Limb (tissue), 2 donors: ENCODE results near the gene ITFG1.
"Not testable (repeated sequence)": the region's sequence is repeated elsewhere in the genome, so short reads cannot be mapped to it uniquely, and the experiment has no call there.

ENCODE experiments used
- DNase-seq, 2 donors: peaks; one replicate each; pipeline ENCODE4 v3.0.0-alpha.2; 2016; ENCODE audit errors: extremely low spot score in 2 of 2

The ITFG1 gene

DNA sequence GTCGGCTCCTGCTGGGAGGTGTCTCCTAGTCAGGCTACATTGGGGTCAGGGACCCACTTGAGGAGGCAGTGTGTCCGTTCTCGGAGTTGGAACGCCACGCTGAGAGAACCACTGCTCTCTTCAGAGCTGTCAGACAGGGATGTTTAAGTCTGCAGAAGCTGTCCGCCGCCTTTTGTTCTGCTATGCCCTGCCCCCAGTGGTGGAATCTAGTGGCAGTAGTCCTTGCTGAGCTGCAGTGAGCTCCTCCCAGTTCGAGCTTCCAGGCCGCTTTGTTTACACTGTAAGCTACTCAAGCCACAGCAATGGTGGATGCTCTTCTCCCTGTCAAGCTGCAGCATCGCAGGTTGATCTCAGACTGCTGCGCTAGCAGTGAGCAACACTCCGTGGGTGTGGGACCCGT lies 36.0 kb downstream of the ITFG1 start:
- DNase-seq = no peak

DNA sequence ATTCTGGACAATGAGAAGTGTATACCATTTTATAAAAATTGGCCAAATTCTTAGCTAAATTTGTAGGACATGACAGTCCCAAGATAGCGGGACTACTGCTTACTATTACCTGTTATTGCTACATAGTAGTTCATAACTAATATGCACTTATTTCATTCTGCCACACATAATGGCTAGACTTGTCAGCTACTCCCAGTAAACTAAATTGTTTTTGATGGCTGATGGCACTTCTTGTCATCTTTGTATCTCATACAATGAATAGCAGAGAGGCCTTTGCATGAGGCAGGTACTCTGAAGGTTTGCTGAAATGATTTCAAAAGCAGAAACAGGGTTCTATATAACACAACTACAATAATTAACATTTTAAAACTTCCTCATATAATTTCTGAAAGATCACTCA lies 44.0 kb downstream of the ITFG1 start:
- no peak for DNase-seq

DNA sequence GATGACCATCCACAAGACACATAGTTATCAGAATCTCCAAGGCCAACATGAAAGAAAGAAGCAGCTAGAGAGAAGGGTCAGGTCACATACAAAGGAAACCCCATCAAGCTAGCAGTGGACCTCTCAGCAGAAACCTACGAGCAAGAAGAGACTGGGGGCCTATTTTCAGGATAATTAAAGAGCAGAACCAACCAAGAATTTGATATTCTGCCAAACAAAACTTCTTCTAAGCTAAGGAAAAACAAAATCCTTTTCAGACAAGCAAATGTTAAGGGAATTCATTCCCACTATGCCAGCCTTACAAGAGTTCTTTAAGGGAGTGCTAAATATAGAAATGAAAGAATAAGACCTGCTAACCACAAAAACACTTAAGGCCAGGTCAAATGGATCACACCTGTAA lies 47.8 kb downstream of the ITFG1 start:
- DNase-seq = no peak

DNA sequence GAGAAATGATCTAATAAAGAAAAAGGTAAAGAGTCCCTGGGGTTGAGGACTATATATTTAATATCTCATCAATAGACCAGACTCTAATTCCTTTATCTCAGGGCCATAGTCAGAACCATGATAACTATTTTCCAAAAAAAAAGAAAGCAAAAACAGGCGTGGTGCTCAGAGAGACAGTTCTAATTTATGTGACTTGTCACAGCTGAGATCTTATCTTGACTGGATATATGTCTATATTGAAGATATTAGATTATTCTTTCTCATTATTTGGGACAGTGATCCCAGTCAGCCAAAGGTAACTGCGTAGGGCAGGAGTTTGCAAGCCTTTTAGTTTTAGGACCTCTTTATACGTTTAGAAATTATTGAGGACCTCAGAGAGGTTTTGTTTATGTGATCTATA lies 52.4 kb downstream of the ITFG1 start:
- no peak for DNase-seq

DNA sequence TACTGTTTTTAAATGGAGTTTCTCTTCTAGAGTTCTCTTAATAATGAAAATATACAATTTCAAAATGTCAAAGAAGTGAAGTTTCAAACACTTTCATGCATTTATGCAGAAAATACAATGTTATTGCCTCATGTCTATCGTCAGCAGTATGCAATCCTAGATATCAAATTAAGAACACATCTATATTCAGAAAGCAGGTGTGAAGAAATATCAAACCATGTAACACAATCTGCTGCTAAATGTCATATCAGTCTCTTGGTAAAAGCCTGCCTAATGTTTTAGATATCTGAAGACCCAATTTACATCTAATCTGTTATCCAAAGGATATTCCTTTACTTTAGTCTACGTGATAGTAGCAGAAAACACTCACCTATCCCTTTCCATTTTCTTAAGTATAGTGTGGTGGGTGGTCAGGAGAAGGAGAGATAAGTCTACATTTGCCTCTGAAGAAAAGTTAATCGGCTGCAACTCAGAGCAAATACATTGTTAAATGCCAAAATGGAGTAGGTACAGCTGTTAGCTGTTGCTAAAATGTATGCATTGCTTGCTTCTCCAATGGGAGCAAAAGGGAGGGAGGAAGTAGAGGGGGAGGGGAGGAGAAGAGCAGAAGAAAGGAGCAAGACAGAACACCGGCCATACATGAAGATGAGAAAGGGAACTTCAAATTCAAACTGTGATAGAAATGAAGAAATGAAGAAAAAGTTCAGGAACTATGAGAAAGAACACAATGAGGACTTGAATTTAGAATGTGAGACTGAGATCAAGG lies 64.9 kb downstream of the ITFG1 start:
- DNase-seq = no peak

DNA sequence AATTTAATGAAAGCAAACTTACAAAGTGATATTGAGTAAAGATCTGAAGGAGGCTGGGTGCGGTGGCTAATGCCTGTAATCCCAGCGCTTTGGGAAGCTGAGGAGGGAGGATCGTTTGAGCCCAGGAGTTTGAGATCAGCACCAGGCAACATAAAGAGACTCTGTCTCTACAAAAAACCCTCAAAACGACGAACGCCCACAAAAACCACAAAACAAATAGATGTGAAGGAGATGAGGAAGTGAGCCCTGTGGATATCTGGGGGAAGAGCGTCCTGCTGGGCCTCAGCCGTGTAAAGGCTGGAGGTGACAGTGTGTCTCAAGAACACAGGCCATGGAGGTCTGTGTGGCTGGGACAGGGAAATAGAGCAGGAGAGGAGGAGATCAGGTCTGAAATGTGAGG lies 68.8 kb downstream of the ITFG1 start:
- no peak for DNase-seq

DNA sequence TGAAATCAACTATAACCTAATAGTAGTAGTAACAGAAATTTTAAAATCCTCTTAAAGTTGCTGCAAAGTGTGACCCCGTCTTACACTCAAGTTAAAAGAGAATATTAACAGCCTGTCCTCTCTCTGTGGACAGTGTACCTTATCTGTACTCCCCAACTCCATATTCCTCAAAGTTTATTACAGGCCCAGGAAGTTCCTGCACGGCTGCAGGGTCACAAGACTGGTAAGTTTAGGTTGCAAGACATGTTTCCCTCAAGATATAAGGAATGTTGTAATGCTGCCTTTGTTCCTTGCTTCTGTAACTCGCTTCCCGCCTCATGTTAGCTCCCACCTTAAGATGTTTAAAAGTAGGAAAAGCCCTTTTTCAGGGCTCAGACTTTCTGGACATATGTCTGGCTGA lies 72.2 kb downstream of the ITFG1 start:
- DNase-seq = no peak

DNA sequence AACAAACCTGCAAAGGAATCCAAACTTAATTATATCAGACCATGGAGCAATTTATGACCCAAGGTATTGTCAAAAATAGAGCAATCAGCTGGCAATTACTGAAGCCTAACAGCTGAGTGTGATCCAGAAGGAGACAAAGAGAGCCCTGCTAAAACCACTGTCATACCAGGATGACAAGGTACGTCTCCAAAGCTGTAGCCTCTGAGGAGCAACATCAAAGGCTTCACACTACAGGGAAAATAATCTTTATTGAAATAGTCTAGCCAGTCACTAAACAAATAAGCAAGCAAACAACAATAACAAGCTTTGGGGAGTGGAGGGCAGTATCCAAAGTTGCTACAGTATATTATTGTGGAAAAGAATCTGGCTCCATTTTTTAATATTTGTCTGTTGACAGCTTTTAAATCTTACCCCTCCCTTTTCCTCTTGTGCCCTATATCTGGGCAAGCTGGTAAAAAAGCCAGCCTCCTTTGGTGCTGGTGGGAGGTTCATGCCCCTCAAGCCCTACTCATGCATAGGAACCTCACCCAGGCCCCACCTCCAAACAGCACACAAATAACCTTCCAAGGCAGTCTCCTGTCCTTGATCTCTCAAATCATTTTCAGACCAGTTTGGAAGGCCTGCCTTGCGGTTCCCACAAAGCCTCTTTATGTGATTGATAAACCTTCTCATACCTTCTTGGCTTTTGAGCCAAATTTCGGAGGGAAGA lies 73.7 kb downstream of the ITFG1 start:
- no peak for DNase-seq

DNA sequence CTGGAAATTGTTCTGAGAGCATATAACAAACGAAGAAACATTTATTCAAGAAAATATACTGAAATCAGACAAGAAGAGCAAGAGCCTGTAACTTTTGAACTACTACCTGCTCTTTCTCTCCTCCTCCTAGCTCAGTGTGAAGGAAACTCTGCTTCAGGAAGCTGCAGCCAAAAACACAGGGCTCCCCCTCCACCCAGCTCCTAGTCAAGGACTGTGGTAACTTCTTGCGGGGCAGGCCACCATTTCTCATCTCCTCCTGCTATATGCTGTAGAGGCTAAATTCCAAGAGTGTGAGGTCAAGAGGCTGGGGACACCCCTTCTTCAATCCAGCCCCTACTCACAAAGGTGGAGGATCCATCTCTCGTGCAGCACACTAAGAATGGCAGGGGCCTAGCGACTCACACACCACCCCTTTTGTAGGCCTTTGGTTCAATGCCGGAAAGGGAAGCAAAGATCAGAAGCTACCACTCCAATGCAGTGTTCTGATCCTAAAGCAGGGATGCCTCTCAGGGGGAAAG lies 74.6 kb downstream of the ITFG1 start:
- DNase-seq = no peak

DNA sequence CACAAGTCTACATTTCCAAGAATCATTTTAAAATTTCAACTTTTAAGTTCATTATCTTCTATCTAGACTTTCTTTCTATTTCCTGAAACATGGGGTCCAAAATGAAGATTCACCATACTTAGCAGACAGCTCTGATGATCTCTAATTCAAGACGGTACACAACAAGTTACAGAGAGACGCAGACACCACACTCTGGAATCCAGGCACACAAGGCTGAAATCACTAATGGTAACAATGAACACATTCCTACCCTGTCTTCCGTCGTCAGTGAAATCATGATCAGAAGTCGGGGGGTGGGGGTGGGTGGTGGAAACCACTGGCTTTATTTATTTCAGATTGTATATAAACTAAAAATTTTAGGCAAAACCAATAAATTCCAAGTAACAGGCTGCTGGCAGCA lies 78.5 kb downstream of the ITFG1 start:
- no peak for DNase-seq

DNA sequence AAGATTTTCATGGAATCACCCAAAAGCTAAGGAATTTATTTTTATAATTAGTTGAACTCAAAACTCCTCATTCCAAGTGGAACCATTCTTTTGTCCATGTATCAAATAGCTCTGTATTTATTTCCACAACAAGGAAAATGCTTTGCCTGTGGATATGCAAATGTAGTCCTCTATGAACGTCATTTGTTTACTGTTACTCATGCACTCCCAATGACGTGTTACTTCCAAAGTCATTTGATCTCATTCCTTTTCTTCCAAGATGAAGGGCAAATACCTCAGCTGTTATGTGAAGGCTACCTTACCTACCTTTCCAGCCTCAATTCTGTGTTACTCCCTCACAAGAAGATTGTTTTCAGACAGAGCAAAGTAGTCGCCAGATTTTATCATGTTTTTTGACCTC lies 83.7 kb downstream of the ITFG1 start:
- no peak for DNase-seq

DNA sequence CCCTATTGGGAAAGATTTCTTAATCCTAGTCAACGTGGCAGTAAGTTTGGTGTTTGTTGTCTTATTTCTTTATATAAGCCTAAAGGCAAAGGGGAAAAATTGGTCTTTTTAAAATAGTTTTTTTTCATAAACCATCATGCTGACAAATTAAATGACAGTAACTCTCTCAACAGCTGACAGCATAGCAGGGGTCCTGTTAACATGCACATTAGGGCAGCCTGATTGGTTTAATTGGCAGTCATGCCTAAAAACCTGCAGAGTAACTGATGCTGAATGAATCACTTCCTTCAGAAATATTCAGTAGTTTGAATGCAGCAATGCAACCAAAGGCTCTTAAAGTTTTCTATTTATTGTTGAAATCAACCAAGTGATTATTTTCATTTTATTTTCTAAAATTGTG lies 85.4 kb downstream of the ITFG1 start:
- no peak for DNase-seq

DNA sequence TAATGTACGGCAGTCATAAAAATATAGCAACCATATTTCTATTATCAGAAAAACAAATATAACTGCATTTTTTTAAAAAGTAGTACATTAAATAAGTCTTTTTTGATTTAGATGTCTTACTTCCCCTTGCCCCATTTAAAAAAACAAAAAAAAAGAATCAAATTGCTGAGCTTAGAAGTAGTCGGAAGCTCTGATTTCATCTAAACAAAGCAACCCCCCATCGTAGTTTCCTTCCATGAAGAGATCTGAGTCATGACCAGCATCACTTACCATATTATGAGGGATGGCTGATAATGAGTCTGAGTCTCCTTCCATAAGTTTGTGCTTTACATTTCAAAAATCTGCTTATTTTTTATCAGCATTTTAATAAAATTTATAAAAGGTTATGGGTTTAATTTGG lies 86.2 kb downstream of the ITFG1 start:
- no peak for DNase-seq

DNA sequence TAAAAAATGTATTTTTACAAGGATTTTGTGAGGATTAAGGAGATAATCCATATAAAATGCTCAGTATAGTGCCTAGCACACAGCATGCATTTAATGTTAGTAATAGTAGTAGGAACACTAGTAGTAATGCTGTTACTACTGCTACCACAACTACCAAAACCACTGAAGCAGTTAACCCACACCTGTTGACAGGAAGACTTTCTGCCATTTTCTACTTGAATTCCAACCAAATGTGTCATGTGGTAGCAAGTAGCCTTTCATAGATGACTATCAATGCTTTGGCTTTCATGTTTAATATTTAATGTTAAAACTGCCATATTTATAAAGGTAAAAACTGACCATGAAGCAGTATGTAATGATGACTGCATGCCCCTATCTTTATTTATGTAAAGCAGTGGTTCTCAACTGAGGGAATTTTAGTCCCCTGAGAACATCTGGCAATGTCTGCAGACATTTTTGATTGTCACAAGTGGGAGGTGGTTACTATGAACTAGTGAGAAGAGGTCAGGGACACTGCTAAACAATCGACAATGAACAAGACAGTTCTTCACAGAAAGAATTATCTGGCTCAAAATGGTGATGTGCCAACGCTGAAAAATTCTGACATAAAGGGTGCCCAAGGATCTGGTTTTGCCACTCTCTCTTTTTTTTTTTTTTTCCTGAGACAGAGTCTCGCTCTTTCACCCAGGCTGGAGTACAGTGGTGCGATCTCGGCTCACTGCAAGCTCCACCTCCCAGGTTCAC lies 89.4 kb downstream of the ITFG1 start:
- DNase-seq = no peak

DNA sequence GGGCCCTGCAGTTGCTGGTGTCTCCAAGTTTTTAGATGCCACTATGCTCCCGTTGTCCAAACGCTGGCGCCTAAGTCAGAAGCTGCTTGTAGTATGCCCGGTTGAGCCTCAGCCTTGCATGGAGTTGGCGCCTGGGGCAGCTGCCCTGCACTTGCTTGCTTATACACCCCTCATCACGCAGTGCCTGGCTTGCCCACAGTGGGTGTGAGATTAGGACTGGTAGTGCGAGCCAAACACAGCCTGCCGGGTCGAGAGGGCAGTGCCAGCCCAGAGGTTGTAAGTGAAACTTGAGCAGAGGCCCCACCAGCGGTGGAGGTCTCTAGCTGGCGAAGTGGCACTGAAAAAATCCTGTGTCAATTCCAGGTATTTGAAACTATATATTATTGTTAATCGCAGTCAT lies 90.3 kb downstream of the ITFG1 start:
- no peak for DNase-seq

DNA sequence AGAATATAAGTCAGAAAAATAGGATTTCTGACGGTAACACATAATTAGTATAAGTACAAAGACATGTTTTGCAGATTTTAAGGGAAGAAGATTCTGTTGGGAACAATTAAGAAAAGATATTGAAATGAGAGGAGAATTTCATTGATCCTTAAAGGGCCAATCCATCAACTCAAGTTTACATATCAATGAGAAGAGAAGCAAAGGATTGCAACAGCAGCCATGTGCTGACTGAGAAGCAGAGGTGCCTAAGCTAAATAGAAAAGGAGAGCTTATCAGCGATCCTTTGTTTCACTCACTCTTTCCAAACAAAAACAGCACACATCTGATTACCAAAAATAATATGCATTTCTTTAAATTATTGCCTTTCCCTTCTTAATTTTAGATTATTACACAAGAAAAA lies 94.6 kb downstream of the ITFG1 start:
- DNase-seq = no peak

DNA sequence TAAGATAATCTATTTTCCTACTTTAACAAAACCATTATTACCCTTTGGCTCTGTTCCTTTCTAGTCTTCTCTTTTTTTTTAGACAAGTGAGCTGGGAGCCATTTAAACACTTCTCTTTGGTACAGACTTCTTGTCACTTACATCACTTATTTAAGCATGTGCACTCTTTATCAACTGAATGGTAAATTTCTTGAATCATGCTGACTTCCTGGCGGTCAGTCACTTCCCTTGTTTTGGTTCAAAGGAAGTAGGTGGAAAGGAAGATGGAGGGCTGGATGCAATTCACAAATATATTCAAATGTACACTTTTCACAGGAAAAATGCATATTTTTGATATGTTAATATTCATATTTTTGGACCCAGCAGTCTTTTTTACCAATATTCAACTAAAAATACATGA lies 97.1 kb downstream of the ITFG1 start:
- DNase-seq = no peak

DNA sequence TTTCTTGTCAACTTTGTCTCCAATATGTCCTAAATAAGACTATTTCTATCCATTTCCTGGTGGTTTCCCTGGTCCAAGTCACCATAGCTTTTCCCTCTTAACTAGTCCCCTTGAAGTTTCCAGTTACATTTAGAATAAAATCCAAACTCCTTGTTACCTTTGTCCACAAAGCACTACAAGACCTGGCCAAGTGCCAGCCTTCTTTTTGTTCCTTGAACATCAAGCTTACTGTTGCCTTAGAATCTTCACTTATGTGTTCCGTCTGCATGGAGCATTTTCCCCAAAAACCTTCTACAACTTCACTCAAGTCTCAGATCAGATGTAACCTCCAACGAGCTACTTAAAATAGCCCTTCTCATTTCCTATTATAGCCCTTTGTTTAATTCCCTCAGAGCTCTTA lies 101.4 kb downstream of the ITFG1 start:
- DNase-seq = no peak

DNA sequence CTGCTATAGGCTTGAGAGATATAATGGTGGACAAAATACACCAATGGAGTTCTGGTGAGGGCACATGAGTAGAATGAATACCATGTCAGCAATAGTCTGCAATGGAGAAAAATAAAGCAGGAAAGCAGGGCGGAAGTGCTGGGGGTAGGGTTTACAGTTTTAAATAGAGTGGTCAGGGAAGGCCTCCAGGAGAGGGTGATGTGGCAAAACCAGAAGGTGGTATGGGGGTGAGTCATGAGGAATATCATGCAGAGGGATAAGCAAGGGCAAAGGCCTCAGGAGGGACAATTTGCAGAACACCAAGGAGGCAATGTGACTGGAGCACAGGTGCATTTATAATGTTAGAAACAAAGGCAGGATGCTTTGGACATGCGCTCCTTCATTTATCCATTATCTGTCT lies 102.0 kb downstream of the ITFG1 start:
- no peak for DNase-seq

DNA sequence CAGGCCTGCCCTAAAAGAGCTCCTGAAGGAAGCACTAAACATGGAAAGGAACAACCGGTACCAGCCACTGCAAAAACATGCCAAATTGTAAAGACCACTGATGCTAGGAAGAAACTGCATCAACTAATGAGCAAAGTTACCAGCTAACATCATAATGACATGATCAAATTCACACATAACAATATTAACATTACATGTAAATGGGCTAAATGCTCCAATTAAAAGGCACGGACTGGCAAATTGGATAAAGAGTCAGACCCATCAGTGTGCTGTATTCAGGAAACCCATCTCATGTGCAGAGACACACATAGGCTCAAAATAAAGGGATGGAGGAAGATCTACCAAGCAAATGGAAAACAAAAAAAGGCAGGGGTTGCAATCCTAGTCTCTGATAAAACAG lies 111.8 kb downstream of the ITFG1 start:
- not testable (repeated sequence) for DNase-seq

DNA sequence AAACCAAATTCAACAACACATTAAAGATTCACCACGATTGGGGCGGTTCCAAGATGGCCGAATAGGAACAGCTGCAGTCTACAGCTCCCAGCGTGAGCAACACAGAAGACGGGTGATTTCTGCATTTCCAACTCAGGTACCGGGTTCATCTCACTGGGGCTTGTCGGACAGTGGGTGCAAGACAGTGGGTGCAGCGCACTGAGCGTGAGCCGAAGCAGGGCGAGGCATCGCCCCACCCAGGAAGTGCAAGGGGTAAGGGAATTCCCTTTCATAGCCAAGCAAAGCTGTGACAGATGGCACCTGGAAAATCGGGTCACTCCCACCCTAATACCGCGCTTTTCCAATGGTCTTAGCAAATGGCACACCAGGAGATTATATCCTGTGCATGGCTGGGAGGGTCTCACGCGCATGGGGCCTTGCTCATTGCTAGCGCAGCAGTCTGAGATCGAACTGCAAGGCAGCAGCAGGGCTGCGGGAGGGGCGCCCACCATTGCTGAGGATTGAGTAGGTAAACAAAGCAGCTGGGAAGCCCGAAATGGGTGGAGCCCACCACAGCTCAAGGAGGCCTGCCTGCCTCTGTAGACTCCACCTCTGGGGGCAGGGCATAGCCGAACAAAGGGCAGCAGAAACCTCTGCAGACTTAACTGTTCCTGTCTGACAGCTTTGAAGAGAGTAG lies 113.7 kb downstream of the ITFG1 start:
- not testable (repeated sequence) for DNase-seq

DNA sequence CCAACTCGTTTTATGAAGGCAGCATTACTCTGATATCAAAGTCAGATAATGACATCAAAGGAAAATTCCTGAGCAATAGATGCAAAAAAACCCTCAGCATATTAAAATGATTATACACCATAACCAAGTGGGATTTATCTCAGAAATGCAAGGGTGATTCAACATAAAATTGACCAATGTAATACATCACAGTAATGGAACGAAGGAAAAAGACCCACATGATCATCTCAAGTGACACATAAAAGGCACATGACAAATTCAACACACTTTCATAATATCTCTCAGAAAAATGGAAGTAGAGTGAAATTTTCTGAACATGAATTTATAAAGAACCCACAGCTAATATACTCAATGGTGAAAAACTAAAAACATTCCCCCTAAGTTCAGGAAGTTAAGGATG lies 118.8 kb downstream of the ITFG1 start:
- DNase-seq = no peak
